ENCODE measurements around the gene ZIC5.

The ZIC5 gene

GRCh38 chr13:99971576-99972189 is at the start of gene ZIC5:
ZIC5 (minus strand) TSS chr13:99971767; CDS start chr13:99971603, 164 bp downstream.
- no peak for DNase-seq

GRCh38 chr13:100019780-100020356 is 48.3 kb upstream of the ZIC5 start:
- DNase-seq = no peak

- no peak for DNase-seq
Measured at GRCh38 chr13:100014621-100015020, 43.1 kb upstream of the ZIC5 start.

GRCh38 chr13:99998261-99998660 is 26.7 kb upstream of the ZIC5 start:
- DNase-seq = no peak

- no peak for DNase-seq
Measured at GRCh38 chr13:99997702-99998214, 26.2 kb upstream of the ZIC5 start.

GRCh38 chr13:99996381-99996973 is 24.9 kb upstream of the ZIC5 start:
- peak; percentile 99 for DNase-seq

- DNase-seq = peak; percentile 72
Measured at GRCh38 chr13:99995589-99996380, 24.2 kb upstream of the ZIC5 start.

GRCh38 chr13:99995104-99995588 is 23.6 kb upstream of the ZIC5 start:
- peak; percentile 30 for DNase-seq

- DNase-seq = no peak
Measured at GRCh38 chr13:99994638-99995020, 23.1 kb upstream of the ZIC5 start.

GRCh38 chr13:99993660-99994637 is 22.4 kb upstream of the ZIC5 start:
- peak; percentile 49 for DNase-seq

GRCh38 chr13:99992949-99993351 is 21.4 kb upstream of the ZIC5 start:
- DNase-seq = peak; percentile 55

- DNase-seq = peak; percentile 97
Measured at GRCh38 chr13:99991828-99992775, 20.5 kb upstream of the ZIC5 start.

- DNase-seq = peak; percentile 71
Measured at GRCh38 chr13:99991013-99991827, 19.7 kb upstream of the ZIC5 start.

GRCh38 chr13:99990126-99990977 is 18.8 kb upstream of the ZIC5 start:
- DNase-seq = peak; percentile 88

GRCh38 chr13:99989276-99990125 is 17.9 kb upstream of the ZIC5 start:
- DNase-seq = peak; percentile 81

GRCh38 chr13:99988529-99989275 is 17.1 kb upstream of the ZIC5 start:
- DNase-seq = peak; percentile 84
